HG02610 (cell line): ENCODE results near the gene SELPLG.
"Not testable (repeated sequence)": the region's sequence is repeated elsewhere in the genome, so short reads cannot be mapped to it uniquely, and the experiment has no call there.

Source experiments
- ATAC-seq: cut with Tn5 transposase; IDR thresholded peaks from one replicate; pipeline ENCODE4 v1.9.1; 2021; ENCODE audit warnings: mild to moderate bottlenecking, moderate library complexity; ENCODE audit not compliant: unreplicated experiment

SELPLG gene

GRCh38 chr12:108575199-108575912 is 58.3 kb downstream of the SELPLG start:
- no peak for ATAC-seq

- ATAC-seq = not testable (repeated sequence)
Observed at GRCh38 chr12:108574276-108574675, 59.4 kb downstream of the SELPLG start.

- ATAC-seq = peak; percentile 43
Observed at GRCh38 chr12:108573317-108573716, 60.4 kb downstream of the SELPLG start.

GRCh38 chr12:108572166-108572790 is 61.4 kb downstream of the SELPLG start:
- ATAC-seq = no peak
